GM12875 (cell line): ENCODE data around the gene XKR7.
"Not testable (repeated sequence)": the region's sequence is repeated elsewhere in the genome, so short reads cannot be mapped to it uniquely, and the experiment has no call there.

Experiments
- H3K4me3 ChIP-seq: one replicate; pipeline ENCODE4 v1.5.1; 2011; ENCODE audit warnings: low read depth, low read length, control low read depth
- TF ChIP-seq, protein P1 (sequence below): IDR thresholded peaks from 2 replicates; pipeline ENCODE4 v1.5.1; 2011; ENCODE audit warnings: low read depth, mild to moderate bottlenecking, control low read depth, inconsistent platforms, low read length, moderate library complexity, borderline replicate concordance; ENCODE audit not compliant: insufficient read depth

The XKR7 gene

DNA sequence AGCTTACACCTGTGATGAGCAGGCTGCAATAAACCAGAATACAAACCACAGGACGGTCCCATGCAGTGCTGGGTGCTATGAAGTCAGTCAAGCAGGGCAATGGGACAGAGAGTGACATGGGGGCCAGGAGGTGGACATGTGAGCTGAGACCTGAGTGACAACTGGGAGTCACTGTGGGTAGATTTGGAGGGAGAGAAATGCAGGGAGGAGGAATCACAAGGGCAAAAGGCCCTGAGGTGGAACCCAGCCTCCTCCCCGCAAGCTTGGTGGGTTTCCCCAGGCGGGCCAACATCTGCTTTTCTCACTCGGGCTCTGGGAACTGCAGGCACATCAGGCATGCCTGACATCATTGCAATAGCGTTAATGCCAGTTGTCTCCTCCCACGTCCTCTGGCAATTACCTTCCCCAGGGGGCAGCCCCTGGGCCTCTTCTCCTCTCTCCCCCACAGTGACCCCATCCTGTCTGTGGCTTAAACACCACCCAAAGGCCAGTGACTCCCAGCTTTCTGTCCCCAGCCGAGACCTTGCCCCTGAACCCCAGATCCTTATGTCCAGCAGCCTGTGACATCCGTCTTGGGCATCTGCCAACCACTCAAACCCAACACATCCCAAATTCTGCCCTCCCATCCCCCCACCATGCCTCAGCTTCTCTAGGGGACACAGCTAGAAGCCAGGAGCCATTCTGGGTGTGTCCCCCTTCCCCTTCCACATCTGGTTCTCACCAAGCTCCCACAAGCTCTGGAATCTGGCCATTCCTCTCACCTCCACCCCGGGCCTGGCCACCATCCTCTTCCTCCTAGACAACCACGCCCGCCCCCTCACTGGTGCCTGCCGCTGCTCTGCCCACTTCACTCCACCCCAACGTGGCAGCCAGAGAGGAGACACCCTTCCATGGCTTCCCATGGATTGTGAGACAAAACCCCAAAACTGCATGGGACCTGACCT, 44.3 kb upstream of the XKR7 start:
- TF ChIP-seq, protein P1, sequence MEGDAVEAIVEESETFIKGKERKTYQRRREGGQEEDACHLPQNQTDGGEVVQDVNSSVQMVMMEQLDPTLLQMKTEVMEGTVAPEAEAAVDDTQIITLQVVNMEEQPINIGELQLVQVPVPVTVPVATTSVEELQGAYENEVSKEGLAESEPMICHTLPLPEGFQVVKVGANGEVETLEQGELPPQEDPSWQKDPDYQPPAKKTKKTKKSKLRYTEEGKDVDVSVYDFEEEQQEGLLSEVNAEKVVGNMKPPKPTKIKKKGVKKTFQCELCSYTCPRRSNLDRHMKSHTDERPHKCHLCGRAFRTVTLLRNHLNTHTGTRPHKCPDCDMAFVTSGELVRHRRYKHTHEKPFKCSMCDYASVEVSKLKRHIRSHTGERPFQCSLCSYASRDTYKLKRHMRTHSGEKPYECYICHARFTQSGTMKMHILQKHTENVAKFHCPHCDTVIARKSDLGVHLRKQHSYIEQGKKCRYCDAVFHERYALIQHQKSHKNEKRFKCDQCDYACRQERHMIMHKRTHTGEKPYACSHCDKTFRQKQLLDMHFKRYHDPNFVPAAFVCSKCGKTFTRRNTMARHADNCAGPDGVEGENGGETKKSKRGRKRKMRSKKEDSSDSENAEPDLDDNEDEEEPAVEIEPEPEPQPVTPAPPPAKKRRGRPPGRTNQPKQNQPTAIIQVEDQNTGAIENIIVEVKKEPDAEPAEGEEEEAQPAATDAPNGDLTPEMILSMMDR = no peak
- no peak overlapping the region for H3K4me3 ChIP-seq

GRCh38 chr20:31924561-31924960, 43.4 kb upstream of the XKR7 start:
- H3K4me3 ChIP-seq = no peak overlapping the region
- TF ChIP-seq, protein P1 = no peak

- TF ChIP-seq, protein P1 = no peak
- H3K4me3 ChIP-seq = no peak overlapping the region
These were observed 42.3 kb upstream of the XKR7 start for GRCh38 chr20:31925631-31926030.

- TF ChIP-seq, protein P1 = no peak
- H3K4me3 ChIP-seq = no peak overlapping the region
These were observed 41.5 kb upstream of the XKR7 start for GRCh38 chr20:31926493-31926892.

- TF ChIP-seq, protein P1 = no peak
- H3K4me3 ChIP-seq = no peak overlapping the region
These were observed 40.3 kb upstream of the XKR7 start for GRCh38 chr20:31927627-31928159.

- H3K4me3 ChIP-seq = not testable (repeated sequence)
These were observed 38.3 kb upstream of the XKR7 start for GRCh38 chr20:31929631-31930030.

- no peak overlapping the region for H3K4me3 ChIP-seq
- TF ChIP-seq, protein P1 = no peak
These were observed 37.2 kb upstream of the XKR7 start for GRCh38 chr20:31930779-31931178.
